Mucosa of descending colon (tissue), 3 donors: ENCODE measurements around the gene EXOC6. TPM values are rescaled to one million over a fixed set of nuclear protein-coding genes. Genes with fewer than 3 reads are reported as not detected.

ENCODE experiments used
- ATAC-seq: fragments of 200-7000 bp; cut with Tn5 transposase; one replicate; pipeline ENCODE4 v1.9.1; 2020; ENCODE audit warnings: mild to moderate bottlenecking, moderate library complexity
- DNase-seq, 3 donors: peaks; one replicate each; pipeline ENCODE4 v3.0.0-alpha.2; 2020
- H3K36me3 ChIP-seq: fragments of 200-600 bp; one replicate; pipeline ENCODE4 v1.8.0; 2021; ENCODE audit warnings: low read depth, mild to moderate bottlenecking
- H3K4me1 ChIP-seq: fragments of 200-600 bp; one replicate; pipeline ENCODE4 v1.8.0; 2021; ENCODE audit warnings: low read depth, mild to moderate bottlenecking
- H3K4me3 ChIP-seq: fragments of 200-600 bp; one replicate; pipeline ENCODE4 v1.8.0; 2021; ENCODE audit warnings: mild to moderate bottlenecking
- H3K9me3 ChIP-seq: fragments of 200-600 bp; one replicate; pipeline ENCODE4 v1.8.0; 2021; ENCODE audit warnings: mild to moderate bottlenecking
- intact Hi-C, 2 donors: fragments of 100-400 bp; cut with DNase I in 1 of 2; cut with micrococcal nuclease in 1 of 2; formaldehyde crosslinking; loops; one replicate each; pipeline versions ENCODE4 v1.11.0 to v1.11.1; 2022; cut with DNase I, micrococcal nuclease
- total RNA-seq, 3 donors: library from RNA; stranded (reverse); fragmentation: NEBNext Ultra II Directional in 2 of 3; extraction: Animal tissue kit (Norgen Biotek cat#: 25700) in 2 of 3; gene quantifications; one replicate each; pipeline versions ENCODE4 v1.2.1 to v1.2.4, GENCODE V29; 2021 to 2023
- TF ChIP-seq, protein P1 (sequence below): fragments of 200-600 bp; IDR thresholded peaks from one replicate; pipeline ENCODE4 v1.8.0; 2022; ENCODE audit warnings: antibody characterized with exemption, mild to moderate bottlenecking
- donor health status: DM: no; HTN: no; CAD: no; lungs with moderate emphysema.
- donor health status: DM: no; HTN: no; CAD: no.
- donor health status: DM: no; HTN: yes; CAD: no.

Gene EXOC6
- total RNA-seq, 3 donors from 2014 or later: 12.7 to 13.9 (median 13.1) TPM

DNA sequence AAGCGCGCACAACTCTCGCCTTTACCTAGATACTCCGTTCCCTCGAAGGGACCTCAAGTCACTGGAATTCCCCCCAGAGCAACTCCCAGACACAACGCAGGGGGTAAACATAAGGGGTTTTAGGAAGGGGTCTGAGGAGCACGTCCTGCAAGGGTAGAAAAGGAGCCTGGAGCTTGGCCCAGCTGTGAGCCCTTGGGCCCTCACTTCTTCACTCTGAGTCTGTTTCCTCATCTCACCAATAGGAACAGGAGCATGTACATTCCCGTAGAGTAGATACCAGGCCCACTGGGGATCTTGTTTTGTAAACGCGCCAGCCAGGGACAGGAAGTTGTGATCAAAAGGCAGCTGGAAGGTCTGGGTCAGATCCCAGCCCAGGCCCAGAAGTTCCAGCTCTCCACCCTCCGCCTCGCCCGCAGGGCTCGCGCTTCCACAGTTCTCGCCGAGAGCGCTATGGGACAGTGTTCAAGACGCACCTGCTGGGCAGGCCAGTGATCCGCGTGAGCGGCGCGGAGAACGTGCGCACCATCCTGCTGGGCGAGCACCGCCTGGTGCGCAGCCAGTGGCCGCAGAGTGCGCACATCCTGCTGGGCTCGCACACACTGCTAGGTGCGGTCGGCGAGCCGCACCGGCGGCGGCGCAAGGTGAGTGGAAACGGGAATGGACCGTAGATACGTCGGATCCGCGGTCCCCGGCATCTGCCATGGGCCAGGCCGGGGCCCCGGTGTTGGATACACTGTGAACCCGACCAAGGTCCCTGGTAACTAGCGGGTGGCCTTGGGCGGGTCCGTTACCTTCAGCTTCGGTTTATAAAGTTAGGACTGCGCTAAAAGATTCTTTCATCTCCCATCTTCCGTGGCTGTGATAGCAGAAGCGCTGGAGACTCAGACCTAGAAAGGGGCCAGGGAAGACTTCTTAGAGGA lies 213.5 kb downstream of the EXOC6 start:
- peak; percentile 70 for ATAC-seq
- DNase-seq: peak in 1 of 3 donors; percentile 45
- Histone ChIP-seq H3K4me3 (no peak overlapping the region), H3K4me1 (peaks cover 21% of the 10 kb centered on the region), H3K36me3 (no peaks in the 10 kb centered on the region), H3K9me3 (no peaks in the 10 kb centered on the region)
- TF ChIP-seq, protein P1, sequence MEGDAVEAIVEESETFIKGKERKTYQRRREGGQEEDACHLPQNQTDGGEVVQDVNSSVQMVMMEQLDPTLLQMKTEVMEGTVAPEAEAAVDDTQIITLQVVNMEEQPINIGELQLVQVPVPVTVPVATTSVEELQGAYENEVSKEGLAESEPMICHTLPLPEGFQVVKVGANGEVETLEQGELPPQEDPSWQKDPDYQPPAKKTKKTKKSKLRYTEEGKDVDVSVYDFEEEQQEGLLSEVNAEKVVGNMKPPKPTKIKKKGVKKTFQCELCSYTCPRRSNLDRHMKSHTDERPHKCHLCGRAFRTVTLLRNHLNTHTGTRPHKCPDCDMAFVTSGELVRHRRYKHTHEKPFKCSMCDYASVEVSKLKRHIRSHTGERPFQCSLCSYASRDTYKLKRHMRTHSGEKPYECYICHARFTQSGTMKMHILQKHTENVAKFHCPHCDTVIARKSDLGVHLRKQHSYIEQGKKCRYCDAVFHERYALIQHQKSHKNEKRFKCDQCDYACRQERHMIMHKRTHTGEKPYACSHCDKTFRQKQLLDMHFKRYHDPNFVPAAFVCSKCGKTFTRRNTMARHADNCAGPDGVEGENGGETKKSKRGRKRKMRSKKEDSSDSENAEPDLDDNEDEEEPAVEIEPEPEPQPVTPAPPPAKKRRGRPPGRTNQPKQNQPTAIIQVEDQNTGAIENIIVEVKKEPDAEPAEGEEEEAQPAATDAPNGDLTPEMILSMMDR: no peak
- intact Hi-C loops: no loop called here

GRCh38 chr10:93062514-93063143 lies 214.3 kb downstream of the EXOC6 start:
- TF ChIP-seq, protein P1: peak; percentile 42
- H3K9me3 ChIP-seq: no peaks in the 10 kb centered on the region
- H3K4me1 ChIP-seq: peaks cover 21% of the 10 kb centered on the region
- no peaks in the 10 kb centered on the region for H3K36me3 ChIP-seq
- peak; percentile 89 for ATAC-seq
- H3K4me3 ChIP-seq: no peak overlapping the region
- intact Hi-C loops: no loop called here
- peak; percentile 54 to 70 (median 58) for DNase-seq

GRCh38 chr10:93063144-93063976 lies 215.0 kb downstream of the EXOC6 start:
- TF ChIP-seq, protein P1: no peak
- Histone ChIP-seq H3K4me1 (peaks cover 24% of the 10 kb centered on the region), H3K4me3 (no peak overlapping the region), H3K9me3 (no peaks in the 10 kb centered on the region), H3K36me3 (no peaks in the 10 kb centered on the region)
- intact Hi-C loops: no loop called here
- ATAC-seq (no peak), DNase-seq (peak in 1 of 3 donors; percentile 31)

DNA sequence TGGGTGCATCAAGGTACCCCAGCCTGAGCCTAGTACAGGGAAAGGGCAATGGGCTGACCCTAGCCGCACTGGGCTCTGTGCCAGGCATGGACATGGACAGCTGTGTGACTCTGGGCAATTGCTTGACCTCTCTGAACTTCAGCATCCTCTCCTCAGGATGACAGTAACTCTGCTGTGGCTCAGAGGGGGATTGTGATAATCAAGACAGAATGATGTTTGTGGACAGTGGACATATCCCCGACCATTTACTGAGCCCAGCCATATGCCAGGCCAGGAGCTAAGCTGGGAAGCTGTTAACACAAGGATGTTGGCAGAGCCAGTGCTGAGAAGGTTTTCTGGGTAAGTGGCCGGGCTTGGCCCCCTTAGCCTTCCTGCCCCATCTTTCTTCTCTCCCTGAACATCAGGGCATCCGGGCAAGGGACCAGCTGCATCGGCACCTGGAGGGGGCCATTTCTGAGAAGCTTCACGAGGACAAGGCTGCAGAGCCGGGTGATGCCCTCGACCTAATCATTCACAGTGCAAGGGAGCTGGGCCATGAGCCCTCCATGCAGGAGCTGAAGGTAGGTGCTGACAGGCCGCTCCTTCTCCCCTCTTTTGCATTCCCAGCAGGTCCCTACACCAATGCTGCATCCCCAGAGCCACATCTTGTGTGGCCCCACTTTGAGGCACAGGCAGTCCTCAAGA lies 215.8 kb downstream of the EXOC6 start:
- ATAC-seq: no peak
- DNase-seq: no peak
- intact Hi-C loops: no loop called here
- H3K4me1 ChIP-seq: peaks cover 29% of the 10 kb centered on the region
- no peak overlapping the region for H3K4me3 ChIP-seq
- H3K9me3 ChIP-seq: no peaks in the 10 kb centered on the region
- TF ChIP-seq, protein P1: no peak
- no peaks in the 10 kb centered on the region for H3K36me3 ChIP-seq
